GM12891 (cell line): ENCODE data around the gene PPFIBP2.

Experiments used
- POLR2A ChIP-seq: IDR thresholded peaks from 2 replicates; pipeline ENCODE4 v1.6.1; 2011; ENCODE audit warnings: low read depth, low read length, control low read depth
- POLR2AphosphoS5 ChIP-seq: IDR thresholded peaks from 2 replicates; pipeline ENCODE4 v1.6.1; 2011; ENCODE audit warnings: low read depth, low read length, control low read depth
- TAF1 ChIP-seq: IDR thresholded peaks from 2 replicates; pipeline ENCODE4 v1.6.1; 2011; ENCODE audit warnings: low read depth, low read length, control low read depth

DNA sequence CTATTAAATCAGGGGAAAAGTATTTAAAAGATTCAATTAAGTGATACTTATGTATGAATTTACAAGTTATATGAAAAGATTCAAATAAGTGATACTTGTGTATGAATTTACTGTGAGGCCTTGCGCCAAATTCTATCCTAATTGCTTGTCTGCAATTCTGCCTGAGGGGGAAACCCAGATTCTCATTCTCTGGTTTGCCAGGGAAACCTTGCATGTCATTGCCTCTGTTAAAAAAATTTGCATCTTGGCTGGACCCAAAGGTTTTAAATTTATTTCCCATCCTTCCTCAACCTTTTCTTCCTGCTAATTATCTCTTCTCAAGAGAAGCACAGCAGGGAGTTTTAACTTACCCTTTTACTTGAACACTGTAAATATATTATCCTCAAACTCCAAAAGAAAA is 14.7 kb upstream of the PPFIBP2 start:
- TF ChIP-seq POLR2AphosphoS5 (no peak), POLR2A (no peak), TAF1 (no peak)
